NCI-H345 treated with DMSO at 0.1 percent for 48 hours (cell line): ENCODE results near the gene MEGF6.

Source experiments
- DNase-seq: peaks from one replicate; lab custom pipeline; 2025; ENCODE audit not compliant: unreplicated experiment; lab: John Stamatoyannopoulos, UW

Gene MEGF6, protein sequence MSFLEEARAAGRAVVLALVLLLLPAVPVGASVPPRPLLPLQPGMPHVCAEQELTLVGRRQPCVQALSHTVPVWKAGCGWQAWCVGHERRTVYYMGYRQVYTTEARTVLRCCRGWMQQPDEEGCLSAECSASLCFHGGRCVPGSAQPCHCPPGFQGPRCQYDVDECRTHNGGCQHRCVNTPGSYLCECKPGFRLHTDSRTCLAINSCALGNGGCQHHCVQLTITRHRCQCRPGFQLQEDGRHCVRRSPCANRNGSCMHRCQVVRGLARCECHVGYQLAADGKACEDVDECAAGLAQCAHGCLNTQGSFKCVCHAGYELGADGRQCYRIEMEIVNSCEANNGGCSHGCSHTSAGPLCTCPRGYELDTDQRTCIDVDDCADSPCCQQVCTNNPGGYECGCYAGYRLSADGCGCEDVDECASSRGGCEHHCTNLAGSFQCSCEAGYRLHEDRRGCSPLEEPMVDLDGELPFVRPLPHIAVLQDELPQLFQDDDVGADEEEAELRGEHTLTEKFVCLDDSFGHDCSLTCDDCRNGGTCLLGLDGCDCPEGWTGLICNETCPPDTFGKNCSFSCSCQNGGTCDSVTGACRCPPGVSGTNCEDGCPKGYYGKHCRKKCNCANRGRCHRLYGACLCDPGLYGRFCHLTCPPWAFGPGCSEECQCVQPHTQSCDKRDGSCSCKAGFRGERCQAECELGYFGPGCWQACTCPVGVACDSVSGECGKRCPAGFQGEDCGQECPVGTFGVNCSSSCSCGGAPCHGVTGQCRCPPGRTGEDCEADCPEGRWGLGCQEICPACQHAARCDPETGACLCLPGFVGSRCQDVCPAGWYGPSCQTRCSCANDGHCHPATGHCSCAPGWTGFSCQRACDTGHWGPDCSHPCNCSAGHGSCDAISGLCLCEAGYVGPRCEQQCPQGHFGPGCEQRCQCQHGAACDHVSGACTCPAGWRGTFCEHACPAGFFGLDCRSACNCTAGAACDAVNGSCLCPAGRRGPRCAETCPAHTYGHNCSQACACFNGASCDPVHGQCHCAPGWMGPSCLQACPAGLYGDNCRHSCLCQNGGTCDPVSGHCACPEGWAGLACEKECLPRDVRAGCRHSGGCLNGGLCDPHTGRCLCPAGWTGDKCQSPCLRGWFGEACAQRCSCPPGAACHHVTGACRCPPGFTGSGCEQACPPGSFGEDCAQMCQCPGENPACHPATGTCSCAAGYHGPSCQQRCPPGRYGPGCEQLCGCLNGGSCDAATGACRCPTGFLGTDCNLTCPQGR (N-terminal part only)

DNA sequence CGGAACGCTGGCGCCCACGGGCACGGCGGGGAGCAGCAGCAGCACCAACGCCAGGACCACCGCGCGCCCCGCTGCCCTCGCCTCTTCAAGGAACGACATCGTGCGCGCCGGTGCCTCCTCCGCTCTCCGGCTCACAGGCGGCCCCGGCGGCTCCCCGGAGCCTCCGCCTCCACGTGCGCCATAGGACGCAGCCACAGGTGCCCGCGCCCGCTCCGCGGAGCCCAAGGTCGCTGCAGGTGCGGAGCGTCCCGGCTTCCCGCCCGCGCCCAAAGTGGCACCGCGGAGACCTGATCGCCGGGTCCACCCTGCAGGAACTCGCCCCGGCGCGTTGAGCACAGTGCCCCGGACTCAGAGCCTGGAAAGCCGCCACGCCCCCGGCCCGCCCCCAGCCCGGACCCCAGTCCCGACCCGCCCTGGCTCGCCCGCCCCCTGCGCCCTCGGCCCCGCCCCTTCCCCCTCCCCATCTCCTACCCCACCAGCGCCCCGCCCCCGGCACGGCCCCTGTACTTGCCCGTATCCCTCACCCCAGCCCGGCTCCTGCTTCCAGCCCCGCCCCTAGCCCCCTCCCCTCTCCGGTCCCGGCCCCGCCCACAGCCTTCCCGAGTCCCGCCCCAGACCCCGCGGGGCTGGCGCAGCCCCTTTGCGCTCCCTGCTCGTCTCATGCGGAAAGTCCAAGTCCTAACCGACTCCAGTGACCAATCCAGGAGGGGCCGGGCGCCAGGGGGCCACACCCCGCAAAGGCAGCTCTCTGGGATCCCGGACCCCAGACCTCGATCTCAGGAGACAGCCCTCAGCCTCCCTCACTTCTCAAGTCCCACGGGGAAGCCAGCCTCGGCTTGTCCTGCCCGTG is at the start of gene MEGF6:
Gene MEGF6, minus strand, starts transcription at position 339 of the 850 bp plus-strand sequence. Its CDS starts 240 bp downstream, at position 99.
- peak; percentile 17 for DNase-seq

DNA sequence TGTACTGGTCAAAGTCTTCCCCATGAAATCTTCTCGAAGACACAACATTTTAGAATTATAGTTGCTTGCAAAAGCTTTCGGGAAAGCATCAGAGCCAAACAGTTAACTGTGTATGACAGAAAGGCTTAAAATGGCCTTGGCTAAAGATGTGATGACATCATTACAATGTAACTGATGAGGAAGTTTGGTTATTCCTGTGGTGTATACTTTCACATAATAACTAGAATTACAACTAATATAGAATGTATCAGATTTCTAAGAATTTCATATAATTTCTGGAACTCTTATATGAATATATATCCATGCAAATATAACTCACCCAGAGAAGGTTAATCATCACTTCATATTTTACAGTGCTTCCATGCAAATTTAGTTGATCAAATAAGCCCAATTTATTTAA is 49.4 kb upstream of the MEGF6 start:
- DNase-seq: no peak

DNA sequence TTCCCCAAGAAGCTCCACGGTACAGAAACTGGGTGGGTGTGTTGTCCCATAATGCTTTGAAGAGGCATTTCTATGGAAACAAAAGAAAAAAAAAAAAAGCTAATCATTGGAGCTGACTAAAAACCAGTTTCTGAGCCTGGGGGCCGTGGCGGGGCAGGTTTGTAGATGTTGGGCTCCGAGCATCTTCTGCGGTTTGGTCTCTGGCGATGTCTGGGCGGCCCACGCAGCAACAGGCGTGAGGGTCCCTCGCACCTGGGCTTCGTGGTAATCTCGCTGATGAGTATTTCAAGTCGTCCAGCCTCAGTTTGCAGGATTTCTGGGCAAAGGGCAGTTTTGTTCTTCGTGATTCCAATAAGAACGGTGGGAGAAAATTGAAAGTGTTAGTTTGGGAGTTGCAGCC is 47.8 kb upstream of the MEGF6 start:
- DNase-seq: no peak

DNA sequence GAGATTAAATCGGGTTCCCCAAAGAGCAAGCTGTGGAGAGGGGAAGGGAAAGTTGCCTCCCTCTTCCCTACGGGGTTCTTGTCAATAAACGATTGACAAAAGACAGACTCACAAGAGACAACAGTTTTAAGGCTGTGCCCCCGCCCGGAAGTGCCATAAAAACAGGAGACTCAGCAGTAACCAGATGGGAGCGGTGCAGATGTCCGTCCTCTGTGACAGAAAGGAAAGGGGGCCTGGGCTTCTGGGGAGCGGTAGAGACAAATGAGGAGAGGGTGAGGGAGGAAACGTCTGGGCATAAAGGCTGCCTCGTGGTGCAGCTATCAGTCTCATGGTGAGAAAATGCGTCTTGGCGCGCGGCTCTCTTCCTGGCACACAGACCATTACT is 46.9 kb upstream of the MEGF6 start:
- DNase-seq: no peak

DNA sequence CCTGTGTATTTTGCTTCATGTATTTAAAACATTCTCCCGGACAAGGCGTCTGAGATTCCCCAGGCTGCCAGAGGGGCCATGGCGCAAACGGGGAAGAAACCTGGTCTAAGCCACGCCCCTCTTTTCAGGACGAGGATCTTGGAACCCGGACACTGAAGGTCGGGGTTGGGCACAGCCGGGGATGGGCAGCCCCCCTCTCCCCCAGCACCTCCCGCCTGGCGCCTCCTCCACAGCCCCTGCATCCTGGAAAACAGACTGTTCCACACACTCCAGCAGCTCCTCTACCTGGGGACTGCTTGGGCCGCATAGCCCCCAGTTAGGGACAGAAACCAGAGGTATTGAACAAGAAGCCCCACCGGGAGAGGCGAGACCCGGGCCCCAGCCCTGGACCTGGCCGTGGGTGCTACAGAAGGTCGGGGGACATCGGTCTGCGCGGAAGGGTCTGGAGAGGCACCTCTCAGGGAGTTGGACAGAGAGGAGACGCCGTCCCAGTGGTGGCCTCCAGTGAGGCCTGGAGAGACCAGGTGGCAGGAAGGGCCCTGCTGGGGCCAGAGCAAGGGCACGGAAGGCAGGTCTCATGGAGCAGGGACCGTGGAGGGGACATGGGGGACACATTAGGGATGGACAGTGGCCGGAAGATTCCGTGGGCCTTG is 46.4 kb upstream of the MEGF6 start:
- DNase-seq: no peak

DNA sequence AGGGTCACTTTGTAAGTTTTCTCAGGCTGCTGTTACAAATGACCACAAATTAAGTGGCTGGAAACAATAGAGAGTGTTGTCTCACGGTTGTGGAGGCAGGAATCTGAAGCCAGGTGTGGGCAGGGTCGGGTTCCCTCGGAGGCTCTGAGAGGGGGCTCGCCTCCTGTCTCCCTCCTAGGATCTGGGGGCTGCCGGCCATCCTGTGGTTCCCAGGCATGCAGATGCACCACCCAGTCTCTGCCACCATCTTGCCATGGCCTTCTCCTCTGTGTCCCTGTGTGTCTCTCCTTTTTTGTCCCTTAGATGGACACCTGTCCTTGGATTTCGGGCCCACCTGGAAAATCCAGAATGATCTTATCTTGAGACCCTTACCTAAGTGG is 45.8 kb upstream of the MEGF6 start:
- DNase-seq: no peak

DNA sequence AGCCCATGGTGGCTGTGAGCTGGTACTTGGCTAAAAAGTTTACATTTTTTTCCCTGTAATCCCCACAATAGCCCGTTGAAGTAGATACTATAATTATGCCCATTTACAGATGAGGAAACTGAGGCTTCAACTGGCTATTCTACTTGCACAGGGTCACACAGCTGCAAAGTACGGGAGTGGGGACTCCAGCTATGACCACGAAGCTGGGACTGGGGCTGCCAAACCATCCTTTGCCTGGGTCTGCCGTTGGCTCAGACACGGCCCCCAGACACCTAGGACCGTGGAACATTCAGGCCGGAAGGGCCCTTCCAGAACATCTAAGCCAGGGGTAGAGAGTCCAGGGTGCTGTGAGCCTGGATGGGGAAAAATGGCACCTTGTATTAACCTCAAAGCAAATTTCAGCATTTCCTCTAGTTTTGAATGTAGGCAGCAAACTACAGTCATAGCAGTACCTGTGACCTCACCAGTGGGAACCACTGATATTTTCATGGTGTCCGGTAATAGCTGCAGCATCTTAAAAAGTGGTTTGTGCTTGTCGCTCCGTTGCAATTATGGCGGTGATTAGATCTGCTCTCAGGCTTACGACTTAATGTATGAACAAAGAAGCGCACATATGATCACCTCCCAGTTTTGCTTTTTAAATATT is 45.3 kb upstream of the MEGF6 start:
- DNase-seq: no peak

DNA sequence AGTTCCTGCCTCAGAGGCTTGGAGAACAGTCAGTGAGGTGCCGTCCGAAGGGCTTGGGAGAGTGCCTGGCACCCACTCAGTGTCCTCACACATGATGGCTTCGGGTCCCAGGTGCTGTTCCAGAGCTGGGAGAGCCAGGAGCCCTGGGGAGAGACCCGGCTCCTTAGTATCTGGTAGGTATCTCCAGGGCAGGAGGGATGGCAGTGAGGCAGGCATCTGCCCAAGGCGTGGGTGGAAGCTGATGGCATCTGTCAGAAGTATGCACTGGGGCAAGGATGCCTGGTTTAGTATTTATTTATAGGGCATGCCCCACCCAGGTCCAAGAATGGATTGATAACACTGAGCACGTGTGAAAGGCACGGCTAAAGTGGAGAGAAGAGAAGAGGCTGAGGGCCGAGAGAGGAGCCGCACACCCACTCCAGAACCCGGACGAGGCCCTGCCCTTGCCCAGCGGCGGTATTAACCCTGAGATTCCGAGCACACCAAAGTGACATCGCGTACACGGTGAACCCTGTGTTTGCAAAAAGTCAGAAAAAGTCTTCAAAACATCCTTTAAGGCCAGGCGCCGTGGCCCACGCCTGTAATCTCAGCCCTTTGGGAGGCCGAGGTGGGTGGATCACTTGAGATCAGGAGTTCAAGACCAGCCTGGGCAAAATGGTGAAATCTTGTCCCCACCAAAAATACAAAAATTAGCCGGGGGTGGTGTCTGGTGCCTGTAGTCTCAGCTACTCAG is 43.4 kb upstream of the MEGF6 start:
- DNase-seq: no peak

DNA sequence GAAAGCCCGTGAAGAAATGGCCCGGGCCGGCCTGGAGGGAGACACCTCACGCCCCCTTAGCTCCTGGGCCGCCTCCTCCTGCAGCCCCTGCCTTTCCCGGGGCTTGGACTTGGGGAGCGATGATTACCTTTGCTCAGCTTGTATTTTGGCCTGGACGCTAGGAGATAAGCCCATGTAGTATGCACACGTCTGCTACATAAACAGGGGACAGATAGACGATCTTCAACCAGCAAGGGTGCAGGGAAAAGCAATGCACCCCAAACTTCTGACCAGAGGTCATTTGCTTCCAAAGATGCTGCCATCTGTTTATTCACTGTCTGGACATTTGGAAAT is 41.9 kb upstream of the MEGF6 start:
- DNase-seq: peak; percentile 18

DNA sequence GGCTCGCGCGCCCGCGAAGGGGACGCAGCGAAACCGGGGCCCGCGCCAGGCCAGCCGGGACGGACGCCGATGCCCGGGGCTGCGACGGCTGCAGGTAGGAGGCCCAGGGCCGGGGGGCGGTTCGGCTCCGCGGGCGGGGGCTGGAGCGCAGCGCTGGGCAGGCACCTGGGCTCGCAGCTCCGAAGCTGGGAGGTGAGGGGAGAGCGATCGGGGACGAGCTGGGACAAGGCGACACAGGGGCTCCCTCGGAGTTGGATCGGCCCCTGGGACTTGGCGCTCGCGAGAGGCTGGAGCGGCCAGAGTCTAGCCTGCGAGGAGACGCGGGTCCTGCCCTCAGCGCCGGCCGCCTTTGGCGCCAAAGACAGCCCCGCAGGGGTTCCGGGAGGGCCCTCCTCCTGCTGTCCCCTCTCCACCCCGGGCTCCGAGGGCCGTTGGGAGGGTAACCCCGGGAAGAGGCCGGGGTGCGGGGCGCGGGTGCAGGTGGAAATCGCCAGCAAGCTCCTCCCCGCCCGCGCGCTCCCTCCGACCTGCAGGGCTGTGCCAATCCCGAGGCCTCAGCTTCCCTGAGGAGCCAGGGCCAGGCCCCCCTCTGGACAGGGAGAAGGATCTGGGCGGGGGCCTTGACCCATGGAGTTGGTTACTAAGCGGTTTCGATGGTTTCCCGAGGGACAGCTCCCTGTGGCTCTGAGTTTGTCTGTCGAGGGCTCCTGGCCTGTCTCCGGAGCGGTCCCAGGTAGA is 41.4 kb upstream of the MEGF6 start:
- DNase-seq: no peak

DNA sequence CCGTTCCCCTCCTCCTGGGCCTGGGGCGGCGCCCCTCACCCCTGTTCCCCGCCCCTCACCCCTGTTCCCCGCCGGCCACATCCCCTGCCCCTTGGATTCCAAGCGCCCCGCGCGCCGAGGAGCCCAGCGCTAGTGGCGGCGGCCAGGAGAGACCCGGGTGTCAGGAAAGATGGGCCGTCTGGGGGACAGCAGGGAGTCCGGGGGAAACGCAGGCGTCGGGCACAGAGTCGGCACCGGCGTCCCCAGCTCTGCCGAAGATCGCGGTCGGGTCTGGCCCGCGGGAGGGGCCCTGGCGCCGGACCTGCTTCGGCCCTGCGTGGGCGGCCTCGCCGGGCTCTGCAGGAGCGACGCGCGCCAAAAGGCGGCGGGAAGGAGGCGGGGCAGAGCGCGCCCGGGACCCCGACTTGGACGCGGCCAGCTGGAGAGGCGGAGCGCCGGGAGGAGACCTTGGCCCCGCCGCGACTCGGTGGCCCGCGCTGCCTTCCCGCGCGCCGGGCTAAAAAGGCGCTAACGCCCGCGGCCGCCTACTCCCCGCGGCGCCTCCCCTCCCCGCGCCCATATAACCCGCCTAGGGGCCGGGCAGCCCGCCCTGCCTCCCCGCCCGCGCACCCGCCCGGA is 40.7 kb upstream of the MEGF6 start, which contains the start of gene TP73:
Gene TP73, plus strand, starts transcription at position 587 of the 618 bp plus-strand sequence. CDS start 29,850 bp downstream, outside the sequence.
- peak; percentile 42 for DNase-seq

DNA sequence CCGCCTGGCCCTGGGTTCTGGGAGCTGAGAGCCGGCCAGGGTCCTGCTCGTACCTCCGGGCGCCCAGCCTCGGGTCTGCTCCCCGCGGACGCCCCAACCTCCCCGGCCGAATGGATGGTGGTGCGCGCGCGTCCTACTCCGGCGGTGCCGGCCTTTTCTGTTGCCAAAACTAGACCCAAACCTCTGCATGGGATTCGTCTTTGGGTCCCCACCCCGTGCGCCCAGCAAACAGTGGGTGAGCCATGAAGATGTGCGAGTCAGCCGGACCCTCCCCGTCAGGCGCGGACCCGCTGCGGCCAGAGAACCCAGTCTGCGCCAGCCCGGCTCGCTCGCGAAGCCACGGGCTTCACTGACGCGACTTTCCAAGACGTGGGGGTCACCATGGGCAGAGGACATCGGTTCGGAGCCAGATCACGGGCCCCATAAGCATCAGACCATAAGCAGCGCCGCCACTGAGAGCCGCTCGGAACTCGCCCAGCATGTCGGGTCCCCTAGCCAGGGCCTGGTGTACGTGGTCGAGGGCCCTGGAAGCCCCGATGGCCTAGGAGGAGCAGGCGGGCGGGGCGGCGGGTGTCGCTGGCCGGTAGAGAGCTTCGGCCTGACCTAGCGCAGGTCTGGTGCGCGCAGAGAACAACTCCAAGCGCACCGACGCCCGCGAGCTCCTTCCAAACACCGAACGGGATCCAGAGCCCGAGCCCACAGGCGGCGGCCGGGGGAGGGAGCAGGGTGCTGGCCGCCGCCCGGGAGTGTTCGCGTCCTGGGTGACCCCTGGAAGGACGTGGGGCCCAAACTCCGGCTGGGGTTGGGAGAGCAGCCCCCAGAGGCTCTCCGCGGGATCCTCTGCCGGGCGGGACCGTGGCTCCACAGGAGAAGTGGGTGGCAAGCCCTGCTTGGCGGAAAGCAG is 40.0 kb upstream of the MEGF6 start:
- DNase-seq: no peak

DNA sequence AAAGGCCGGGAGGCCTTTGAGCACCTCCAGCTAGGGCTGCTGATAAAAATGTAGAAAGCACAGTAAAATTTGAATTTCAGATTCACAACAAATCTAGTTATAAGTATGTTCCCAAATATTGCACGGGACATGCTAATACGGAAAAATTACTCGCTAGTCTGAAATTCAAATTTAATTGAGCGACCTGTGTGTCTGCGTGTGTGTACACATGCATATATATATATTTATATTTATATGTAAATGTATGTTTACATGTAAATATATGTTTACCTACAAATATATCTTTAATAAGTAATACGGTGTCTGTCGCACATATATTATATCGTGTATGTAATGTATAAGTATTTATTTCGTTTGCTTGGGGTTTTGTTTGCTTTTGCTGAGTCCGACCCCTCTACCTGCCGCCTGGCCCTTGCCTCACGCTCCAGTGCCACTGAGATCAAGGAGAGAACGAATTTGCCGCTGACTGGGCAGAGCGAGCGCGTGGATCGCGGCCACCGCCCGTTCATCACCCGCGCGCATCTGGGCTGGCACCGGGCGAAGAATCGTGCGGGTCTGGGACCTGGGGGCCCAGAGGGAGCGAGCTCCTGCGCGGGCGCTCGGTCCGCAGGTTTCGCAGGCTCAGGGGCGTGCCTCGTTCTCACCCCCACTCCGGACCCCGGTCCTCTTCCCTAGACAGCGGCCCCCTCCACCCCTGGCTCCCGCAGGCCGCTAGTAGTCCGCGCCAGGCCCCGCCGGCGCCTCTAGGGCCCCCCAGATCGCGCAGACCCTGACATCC is 39.1 kb upstream of the MEGF6 start:
- DNase-seq: no peak

DNA sequence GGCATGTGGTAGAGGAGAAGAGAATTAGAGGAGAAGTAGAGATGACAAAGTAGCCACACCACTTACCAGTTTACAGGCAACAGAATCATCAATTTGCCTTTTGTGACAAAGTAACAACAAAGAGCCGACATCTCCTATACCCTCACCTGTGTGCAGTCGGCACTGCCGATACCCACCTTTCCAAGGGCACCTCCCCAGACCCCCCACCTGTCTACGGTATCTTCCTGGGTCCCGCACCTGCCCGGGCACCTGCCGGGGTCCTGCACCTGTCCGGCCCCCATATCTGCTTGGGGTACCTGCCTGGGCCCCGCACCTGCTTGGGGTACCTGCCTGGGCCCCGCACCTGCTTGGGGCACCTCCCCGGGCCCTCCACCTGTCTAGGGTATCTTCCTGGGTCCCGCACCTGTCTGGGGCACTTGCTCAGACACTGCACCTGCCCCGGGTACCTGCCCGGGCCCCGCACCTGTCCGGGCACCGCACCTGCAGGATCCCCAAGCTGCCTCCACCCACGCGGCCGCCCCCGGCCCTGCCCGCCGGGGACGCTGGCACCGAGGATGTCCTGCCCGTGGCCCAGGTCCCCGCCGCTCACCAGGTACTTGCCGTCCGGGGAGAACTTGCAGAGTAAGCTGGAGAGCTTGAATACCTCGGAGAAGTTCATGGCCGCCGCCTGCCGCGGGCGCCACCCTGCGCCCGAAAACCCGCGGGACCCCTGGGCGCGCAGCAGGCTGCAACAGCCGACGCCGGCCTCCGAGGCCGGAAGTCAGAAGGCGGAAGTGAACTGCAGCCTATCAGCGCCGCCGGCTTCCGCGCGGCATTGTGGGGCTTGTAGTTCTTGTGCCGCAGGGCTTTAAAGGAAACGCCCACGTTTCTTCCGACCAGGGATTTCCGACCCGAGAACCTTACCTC is 38.3 kb upstream of the MEGF6 start, which contains the start of gene WRAP73:
Gene WRAP73, minus strand, starts transcription at position 762 of the 906 bp plus-strand sequence. Its CDS starts 104 bp downstream, at position 658.
- DNase-seq: peak; percentile 92

DNA sequence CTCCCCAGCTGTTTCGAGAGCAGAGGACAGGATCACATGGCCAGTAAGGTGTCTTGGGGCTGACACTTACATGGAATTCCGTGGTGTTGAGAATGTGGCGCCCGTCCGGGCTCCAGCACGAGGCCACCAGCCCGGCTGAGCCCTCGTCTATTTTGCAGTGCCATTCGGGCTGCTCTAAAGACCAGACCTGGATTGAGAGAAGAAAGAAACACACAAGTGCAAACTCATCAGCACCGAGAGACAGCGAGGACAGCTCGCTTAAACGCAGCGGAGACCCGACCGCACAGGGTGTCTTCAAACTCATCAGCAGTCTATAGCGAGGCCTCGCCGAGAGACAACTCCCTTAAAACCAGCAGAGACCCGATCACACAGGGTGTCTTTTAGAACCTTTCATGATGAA is 35.3 kb upstream of the MEGF6 start:
- DNase-seq: no peak
